ENCODE data around the gene ZNF618.

Gene ZNF618

GRCh38 chr9:114001794-114002261 is 125.7 kb downstream of the ZNF618 start:
- no peak for TF ChIP-seq CTCF (IDR thresholded peaks at IDR 0.05; ENCODE audit: control extremely low read depth, extremely low read depth, low read depth, missing control alignments)
- ChIA-PET POLR2A (no interaction called here), CTCF (no interaction called here)
- no peak for DNase-seq (ENCODE audit: extremely low spot score)

DNA sequence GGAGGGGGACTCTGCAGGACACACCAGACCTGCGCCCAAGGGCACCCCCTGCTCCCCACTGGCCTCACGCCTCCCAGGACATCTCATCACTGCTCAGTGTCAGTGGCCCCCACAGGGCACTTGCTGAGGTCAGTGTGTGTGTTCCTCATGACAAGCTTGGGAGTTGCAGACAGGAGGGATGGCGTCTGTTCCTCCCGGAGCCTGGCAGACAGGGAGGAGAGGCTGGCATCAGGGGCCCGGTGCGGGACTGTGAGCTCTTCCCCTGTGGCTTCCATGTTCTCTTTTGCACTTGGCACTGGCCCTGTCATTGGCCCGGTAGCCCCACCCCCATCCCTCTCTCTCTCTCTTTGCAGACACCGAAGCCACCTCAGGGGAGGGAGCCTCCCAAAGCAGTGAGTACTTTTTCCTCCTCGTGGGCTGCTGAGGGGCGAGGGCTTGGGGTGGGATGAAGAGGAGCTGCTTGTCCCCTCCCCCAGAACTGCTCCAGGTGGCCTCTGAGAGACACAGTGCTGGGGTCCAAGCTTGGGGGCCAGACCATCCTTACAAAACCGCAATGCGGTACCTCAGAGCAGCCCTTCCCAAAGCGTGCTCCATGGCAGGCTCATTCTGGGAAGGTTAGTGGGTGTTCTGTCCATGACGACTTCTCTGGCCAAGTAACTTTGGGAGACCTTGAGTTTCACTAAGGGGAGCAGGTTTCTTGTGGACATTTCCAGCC is 126.3 kb downstream of the ZNF618 start:
- no peak for TF ChIP-seq CTCF (IDR thresholded peaks at IDR 0.05; ENCODE audit: control extremely low read depth, extremely low read depth, low read depth, missing control alignments)
- DNase-seq (ENCODE audit: extremely low spot score): no peak
- POLR2A ChIA-PET: no interaction called here
- CTCF ChIA-PET: no interaction called here

DNA sequence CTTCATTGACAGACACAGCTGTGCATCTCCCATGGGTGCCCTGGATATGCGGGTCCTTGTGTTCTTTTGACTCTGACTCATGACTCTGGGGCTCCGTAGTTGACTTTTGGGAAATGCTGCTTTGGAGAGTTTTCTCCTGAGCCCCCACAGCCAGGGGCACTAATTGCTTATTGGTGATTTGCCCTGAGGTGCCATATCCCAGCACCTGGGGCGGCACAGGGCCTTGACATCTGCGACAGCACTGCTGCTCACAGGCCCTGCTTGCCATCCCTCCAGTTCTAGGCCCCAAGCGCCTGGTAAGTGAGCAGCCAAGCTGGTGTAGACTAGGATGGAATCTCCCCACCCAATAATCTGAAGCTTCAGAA is 126.9 kb downstream of the ZNF618 start:
- CTCF ChIA-PET: no interaction called here
- TF ChIP-seq CTCF (IDR thresholded peaks at IDR 0.05; ENCODE audit: control extremely low read depth, extremely low read depth, low read depth, missing control alignments): no peak
- POLR2A ChIA-PET: no interaction called here
- no peak for DNase-seq (ENCODE audit: extremely low spot score)

DNA sequence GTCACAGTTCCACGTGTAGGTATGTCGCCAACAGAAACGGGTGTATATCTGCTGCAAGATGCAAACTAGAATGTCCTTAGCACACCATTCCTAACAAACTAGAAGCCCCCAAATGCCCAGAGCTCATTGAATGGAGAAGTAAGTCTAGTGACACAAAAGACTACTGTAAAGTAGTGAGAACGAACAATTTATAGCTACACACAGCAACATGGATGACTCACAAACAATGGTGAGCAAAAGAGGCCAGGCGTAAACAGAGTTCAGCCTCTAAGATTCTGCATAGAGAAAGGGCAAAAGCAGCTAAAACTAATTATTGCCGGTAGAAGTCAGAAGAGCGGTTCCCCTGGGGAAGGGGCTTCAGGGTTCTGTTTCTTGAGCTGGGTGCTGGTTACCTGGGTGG is 127.2 kb downstream of the ZNF618 start:
- CTCF ChIA-PET: no interaction called here

DNA sequence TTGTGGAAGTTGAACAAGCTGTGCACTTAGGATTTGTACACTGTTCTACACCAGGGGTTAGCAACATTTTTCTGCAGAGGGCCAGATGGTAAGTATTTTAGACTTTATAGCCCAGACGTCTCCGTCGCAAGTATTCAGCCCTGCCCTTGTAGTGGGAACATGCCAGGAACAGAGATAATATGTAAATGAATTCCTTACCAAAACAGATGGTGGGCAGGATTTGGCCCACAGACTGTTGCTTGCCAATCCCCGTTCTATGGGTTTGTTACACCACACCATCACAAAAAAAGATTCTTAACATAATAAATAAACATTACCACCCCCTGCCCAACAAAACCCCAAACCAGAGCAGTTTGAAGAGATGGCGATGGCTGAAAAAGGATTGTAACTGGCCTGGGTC is 127.6 kb downstream of the ZNF618 start:
- no peak for DNase-seq (ENCODE audit: extremely low spot score)
- ChIA-PET POLR2A (no interaction called here), CTCF (no interaction called here)
- TF ChIP-seq CTCF (IDR thresholded peaks at IDR 0.05; ENCODE audit: control extremely low read depth, extremely low read depth, low read depth, missing control alignments): no peak

More for the DNA sequence above, 127.2 kb downstream of the ZNF618 start:
- POLR2A ChIA-PET: no interaction called here
- no peak for TF ChIP-seq CTCF (IDR thresholded peaks at IDR 0.05; ENCODE audit: control extremely low read depth, extremely low read depth, low read depth, missing control alignments)
- DNase-seq (ENCODE audit: extremely low spot score): no peak

DNA sequence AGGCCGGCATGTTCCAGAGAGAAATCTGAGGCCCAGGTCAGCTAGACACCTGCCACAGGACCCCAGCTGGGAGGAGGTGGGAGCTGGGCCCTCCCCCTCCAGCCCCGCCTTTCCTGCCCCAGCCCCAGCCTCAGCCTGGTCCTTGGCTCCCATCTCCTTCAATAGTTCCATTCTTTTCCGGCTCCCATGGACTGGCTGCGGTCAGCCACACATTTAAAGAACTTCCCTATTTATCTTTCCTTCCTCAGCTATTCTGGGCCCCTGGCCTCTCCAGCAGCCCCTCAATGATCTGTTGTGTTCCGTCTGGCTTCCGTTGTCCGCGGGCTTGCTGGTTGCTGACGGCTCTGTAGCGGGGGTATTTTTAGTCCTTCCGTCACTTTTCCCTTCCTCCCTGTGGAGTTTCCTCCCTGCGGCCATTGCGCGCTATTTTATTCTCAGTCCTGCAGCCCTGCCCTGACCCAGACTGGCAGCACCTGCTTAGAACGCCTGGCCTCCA is 128.2 kb downstream of the ZNF618 start:
- TF ChIP-seq CTCF (IDR thresholded peaks at IDR 0.05; ENCODE audit: control extremely low read depth, extremely low read depth, low read depth, missing control alignments): no peak
- ChIA-PET POLR2A (no interaction called here), CTCF (no interaction called here)
- no peak for DNase-seq (ENCODE audit: extremely low spot score)
